Loucy (cell line): ENCODE measurements around the gene HNRNPUL2.

ENCODE experiments used
- EZH2phosphoT487 ChIP-seq: fragments of 200-600 bp; IDR thresholded peaks from 2 replicates; pipeline ENCODE4 v1.6.1; 2018; ENCODE audit warnings: antibody characterized with exemption, mild to moderate bottlenecking, moderate library complexity, borderline replicate concordance
- TF ChIP-seq, protein P1 (sequence below): fragments of 200-600 bp; sonication (generic); conservative IDR thresholded peaks from 2 replicates; pipeline ENCODE4 v1.5.1; 2014; ENCODE audit warnings: mild to moderate bottlenecking, antibody characterized with exemption, low read length

- TF ChIP-seq, protein P1, sequence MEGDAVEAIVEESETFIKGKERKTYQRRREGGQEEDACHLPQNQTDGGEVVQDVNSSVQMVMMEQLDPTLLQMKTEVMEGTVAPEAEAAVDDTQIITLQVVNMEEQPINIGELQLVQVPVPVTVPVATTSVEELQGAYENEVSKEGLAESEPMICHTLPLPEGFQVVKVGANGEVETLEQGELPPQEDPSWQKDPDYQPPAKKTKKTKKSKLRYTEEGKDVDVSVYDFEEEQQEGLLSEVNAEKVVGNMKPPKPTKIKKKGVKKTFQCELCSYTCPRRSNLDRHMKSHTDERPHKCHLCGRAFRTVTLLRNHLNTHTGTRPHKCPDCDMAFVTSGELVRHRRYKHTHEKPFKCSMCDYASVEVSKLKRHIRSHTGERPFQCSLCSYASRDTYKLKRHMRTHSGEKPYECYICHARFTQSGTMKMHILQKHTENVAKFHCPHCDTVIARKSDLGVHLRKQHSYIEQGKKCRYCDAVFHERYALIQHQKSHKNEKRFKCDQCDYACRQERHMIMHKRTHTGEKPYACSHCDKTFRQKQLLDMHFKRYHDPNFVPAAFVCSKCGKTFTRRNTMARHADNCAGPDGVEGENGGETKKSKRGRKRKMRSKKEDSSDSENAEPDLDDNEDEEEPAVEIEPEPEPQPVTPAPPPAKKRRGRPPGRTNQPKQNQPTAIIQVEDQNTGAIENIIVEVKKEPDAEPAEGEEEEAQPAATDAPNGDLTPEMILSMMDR: no peak
- TF ChIP-seq EZH2phosphoT487: no peak
Observed at GRCh38 chr11:62708392-62708791, 18.9 kb downstream of the HNRNPUL2 start.
